Measurements from ENCODE around the gene NPR3.

Gene NPR3, protein sequence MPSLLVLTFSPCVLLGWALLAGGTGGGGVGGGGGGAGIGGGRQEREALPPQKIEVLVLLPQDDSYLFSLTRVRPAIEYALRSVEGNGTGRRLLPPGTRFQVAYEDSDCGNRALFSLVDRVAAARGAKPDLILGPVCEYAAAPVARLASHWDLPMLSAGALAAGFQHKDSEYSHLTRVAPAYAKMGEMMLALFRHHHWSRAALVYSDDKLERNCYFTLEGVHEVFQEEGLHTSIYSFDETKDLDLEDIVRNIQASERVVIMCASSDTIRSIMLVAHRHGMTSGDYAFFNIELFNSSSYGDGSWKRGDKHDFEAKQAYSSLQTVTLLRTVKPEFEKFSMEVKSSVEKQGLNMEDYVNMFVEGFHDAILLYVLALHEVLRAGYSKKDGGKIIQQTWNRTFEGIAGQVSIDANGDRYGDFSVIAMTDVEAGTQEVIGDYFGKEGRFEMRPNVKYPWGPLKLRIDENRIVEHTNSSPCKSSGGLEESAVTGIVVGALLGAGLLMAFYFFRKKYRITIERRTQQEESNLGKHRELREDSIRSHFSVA

DNA sequence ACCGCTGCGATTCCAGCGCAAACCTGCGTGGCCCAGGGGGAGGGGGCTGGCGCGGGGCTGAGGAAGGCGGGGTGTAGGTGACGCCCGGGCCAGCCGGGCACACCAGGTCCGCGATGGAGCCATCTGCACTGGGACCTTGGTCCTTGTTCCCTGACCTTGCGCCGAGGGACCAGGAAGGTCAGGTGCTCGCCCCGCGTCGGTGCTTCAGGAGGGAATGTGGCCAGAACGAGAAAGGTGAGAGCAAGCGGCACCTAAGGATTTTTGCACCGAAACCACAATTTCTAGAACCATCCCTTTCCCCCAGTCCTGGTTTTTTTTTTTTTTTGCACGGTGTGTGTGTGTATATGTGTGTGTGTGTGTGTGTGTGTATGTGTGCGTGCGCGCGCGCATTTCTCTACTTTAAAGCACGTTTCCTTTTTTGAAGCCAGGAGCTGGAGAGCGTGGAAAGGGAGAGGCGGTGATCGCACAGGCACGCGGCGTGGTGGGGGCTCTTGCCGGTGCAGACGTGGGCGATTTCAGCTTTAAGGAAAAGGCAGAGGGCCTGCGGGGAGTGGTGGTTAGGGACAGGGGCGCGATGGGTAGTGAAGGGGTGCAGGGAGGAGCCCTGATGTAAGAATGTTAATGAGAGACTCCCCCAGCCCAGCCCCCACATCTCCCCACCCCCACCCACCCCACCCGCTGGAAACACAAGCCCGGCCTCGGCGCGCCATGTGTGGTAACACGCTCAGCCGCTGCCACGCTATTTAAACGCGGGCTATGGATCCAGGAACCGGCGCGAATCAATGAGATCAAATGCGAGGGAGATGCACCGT lies at the start of gene NPR3:
NPR3 (plus strand) TSS at position 772 of the 812 bp plus-strand sequence. CDS start 456 bp downstream, outside the sequence.
- DNase-seq = no peak

DNA sequence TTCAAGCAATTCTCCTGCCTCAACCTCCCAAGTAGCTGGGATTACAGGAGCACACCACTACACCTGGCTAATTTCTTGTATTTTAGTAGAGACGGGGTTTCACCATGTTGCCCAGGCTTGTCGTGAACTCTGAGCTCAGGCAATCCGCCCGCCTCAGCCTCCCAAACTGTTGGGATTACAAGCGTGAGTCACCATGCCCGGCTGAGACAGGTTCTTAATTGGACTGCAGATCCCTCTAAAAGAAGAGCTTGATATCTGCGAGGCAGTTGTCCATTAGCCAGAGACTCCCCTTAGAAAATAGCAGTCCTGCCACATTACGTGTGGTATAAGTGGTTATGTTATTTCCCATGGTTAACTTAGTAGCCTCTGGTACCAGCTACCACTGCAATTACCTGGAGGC lies 46.6 kb upstream of the NPR3 start:
- DNase-seq = no peak

DNA sequence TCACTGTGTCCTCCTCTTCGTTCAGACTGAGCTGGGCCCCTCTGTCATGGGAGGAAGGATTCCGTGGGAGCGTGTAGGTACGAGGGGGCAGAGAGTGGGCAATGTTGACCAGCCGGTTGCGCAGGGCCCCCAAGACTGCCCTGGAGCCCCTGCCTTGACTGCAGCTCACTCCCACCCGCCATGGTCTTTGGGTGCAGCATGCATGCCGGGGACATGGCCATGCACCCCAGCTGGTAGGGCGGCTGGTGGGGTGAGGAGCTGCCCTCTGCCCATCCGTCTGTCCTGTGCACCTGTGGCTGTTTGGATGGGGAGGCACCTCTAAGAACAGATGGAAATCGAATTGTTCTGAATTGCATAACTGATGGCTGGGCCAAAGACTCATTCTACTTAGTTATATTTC lies 42.6 kb upstream of the NPR3 start:
- no peak for DNase-seq

DNA sequence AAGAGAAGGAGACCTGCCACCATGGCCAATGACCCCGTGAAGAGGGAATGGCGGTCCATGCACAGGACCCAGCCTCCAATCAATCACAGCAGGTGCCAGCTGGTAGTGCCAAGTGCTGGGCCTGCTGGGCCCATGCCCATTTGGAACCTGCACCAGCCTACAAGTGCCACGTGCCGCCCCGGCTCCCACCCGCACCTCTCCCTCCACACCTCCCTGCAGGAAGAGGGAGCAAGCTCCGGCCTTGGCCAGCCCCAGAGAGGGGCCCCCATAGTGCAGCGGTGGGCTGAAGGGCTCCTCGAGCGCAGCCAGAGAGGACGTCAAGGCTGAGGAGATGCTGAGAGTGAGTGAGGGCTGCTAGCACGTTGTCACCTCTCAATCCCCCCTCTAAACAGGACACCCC lies 37.8 kb upstream of the NPR3 start:
- no peak for DNase-seq

DNA sequence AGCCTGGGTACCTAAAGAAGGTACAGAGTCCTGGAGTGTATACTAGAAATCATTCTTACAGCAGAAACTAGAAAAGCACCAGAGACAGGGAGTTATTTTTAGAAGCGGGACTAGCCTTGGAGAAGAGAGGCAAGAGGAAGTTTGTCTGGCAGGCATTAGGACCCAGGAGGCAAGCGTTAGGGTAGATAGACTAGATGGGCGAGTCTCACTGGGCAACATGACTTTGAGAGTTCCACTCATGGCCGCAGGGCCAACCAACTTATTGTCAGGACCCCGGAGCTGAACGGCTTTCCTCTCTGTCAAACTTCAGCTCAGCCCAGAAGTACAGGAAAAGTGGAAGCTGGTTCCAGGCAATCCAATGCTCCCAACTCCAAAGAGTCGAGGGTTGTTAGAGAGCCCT lies 34.1 kb upstream of the NPR3 start:
- DNase-seq = no peak

GRCh38 chr5:32678472-32678871 lies 32.6 kb upstream of the NPR3 start:
- DNase-seq = no peak

DNA sequence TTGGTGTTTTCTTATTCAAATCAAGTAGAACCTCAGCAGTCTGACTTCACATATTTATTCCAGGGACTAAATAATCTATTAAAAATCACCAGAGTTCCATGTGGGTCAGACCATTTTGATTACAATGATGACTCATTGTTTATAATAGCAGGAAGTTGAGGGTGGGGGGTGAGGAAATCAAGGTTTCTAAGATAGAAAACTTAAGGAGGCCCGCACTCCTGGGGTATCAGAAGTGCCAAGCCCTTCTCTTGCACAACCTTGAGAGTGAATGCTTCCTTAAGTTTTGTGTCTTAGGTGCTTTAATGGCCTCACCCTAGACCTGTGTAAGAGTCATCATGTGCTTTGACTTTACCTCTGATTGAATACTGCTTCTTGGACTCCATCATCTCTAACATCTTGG lies 31.9 kb upstream of the NPR3 start:
- no peak for DNase-seq

- no peak for DNase-seq
These were observed 30.9 kb upstream of the NPR3 start for GRCh38 chr5:32680183-32680582.

- no peak for DNase-seq
These were observed 28.0 kb upstream of the NPR3 start for GRCh38 chr5:32683125-32683524.

GRCh38 chr5:32684260-32684659 lies 26.9 kb upstream of the NPR3 start:
- DNase-seq = no peak

DNA sequence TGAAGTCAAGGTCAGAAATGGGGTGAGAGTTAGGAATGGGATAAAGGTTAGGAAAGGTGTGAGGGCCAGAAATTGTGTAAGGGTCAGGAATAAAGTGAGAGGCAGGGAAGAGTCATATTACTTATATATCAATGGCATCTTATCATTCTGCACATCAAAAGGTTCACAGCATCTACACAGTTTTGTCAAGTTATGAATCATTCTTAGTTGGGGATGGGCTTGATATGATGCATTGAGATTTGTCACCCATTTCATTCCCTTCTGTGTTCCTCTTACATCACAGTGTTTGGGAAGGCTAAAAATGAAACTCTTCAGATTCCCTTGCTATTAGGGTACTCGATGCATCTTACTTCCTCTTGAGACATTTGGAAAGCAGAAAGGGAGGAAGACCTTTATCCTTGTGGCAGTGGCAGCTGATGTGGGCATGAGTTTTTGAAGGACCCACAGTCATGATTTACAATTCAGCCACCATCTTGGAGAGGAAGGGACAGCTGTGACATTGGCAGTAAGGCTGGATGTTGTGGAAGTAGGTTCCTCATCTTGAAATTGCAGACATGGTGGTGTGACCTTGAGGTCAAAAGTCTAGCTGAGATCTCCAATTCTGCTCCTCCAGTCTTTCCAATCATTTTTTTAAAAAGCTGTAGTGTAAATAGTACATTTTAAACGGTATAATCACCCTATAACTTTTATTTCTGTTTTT lies 24.2 kb upstream of the NPR3 start:
- DNase-seq = no peak

GRCh38 chr5:32687499-32687831 lies 23.7 kb upstream of the NPR3 start:
- DNase-seq = peak in 1 of 51 donors; percentile 8

- no peak for DNase-seq
These were observed 21.0 kb upstream of the NPR3 start for GRCh38 chr5:32690153-32690552.

- no peak for DNase-seq
These were observed 20.5 kb upstream of the NPR3 start for GRCh38 chr5:32690666-32691065.

- DNase-seq = no peak
These were observed 18.9 kb upstream of the NPR3 start for GRCh38 chr5:32692036-32692746.

DNA sequence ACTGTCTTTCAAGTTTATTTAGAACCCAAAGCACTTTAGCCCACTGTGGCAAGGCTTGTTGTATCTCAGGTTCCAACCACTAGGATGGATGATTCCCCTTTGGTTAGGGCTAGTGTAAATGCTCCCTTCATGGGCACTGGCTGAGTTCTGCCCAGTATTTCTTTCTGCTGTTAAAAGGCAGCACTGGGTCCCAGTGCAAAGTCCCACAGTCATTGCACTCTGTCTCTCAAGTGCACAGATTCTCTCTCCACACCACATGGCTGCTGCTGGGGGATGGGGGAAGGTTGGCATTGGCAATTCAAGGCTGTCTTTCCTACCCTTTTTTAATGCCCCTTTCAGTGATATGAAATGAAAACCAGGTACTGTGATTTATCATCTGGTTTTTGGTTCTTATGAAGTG lies 7.2 kb upstream of the NPR3 start:
- DNase-seq = no peak

GRCh38 chr5:32707418-32707997 lies 3.6 kb upstream of the NPR3 start:
- no peak for DNase-seq

DNA sequence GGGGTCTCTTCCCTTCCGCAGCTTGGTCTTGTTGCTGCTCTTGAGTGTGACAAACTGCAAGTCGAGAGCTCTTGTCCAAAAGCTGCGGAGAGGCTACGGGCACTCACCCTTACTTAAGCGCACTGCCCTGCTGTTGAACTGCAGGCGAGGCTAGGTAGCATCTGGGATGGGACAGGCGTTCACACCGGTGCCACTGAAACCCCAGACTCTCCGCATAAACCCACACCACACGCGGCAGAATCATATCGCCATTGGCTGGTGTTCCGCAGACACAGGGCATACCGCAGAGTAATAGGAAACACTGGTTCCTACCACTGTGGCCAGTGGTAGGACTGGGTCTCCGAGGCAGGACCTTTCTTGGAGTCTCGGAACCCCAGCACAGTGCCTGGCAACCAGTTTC lies 2.2 kb upstream of the NPR3 start:
- DNase-seq = no peak

DNA sequence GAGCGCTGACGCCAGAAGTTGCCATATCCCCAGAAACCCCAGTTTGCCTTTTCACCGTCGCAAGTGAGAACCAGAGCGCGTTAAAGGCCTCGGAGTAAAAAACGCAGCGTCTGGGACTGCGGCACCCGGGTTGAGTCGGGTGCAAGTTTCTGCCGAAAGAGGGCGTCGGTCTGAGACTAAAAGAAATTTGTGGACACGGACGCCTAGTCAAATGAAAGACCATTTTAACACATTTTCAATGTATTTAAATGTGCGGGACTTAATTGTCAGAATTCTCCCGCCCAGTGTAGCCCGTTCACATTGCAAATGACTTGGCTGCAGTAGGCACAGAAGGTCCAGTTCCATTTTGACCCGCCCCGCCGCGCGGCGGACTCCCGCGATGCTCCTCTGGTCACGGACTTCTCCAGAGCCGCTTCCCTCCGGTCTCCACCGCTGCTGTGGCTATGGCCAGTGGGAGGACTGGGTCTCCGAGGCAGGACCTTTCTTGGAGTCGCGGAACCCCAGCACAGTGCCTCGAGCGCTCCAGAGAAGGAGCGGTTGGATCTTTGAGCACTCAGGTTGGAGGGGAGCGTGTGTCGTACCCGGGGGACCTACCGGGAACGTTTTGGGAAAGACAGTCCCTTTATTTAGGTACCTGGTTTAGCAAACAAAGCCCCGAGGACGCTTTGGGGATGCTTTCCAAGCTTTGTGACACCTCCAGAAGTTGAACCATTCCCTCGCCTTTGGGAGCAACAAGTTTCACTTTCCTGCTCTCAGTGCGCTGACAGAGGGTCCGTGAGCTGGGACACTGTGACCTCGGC lies 1.2 kb upstream of the NPR3 start:
- DNase-seq = peak in 18 of 51 donors; percentile 3 to 47 (median 23)

GRCh38 chr5:32711362-32711680 lies 200 bp downstream of the NPR3 start:
- no peak for DNase-seq
